ENCODE data around the gene DENND2A. TPM values are rescaled to one million over a fixed set of nuclear protein-coding genes. Genes with fewer than 3 reads are reported as not detected.

Gene DENND2A
- total and polyA plus RNA-seq, 10 of the 15 experiments (the other 5 are each of a cell fraction or from before 2014, with no cell fraction given), result 0.01 TPM; not detected in 9

DNA sequence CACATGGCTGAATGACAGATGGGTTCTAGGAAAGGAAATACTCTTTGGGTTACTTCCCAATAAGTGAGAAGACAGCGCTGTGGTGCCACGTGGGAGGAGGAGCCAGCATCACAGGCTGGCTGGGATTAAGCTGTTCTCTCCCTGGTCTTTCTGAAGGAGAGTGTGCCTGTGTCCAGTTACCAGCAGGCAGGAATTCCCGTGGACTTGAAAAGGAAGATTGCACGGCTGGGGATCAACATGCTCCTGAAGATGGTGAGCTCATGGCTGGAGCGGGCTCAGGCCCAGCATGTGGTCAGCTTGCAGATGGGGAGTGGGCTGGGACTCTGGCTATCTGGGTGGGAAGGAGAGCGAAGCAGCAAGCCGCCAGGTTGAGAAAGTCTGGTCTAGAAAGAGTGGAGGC lies 40.3 kb upstream of the DENND2A start:
- no peaks in the 10 kb centered on the region for H3K9me3 ChIP-seq (replicated peaks; ENCODE audit: control insufficient read depth, insufficient read depth, low read length)
- no peak for DNase-seq (ENCODE audit: low read depth, low spot score)
- no peaks in the 10 kb centered on the region for H3K27me3 ChIP-seq (replicated peaks in 1 of 2; ENCODE audit: control insufficient read depth in 2 of 2, insufficient read depth in 2 of 2, low read length in 1 of 2)
- no peaks in the 10 kb centered on the region for H4K20me1 ChIP-seq (ENCODE audit: control insufficient read depth, insufficient read depth)
- in situ Hi-C loops (cut with MboI), result no loop called here
- ChIA-PET CTCF (no interaction called here), SMC1A (ENCODE audit: uncharacterized antibody, unreplicated experiment) (no interaction called here), POLR2A (no interaction called here), RAD21 (ENCODE audit: unreplicated experiment) (interaction anchor here (0.7 kb wide), 1 partner anchor 169 kb away, joined by 3 read pairs; no protein-coding TSS in a partner anchor)
- FAIRE-seq, result no peak
- WGBS (ENCODE audit: insufficient coverage, insufficient replicate concordance, low lambda C conversion rate, missing lambda C conversion rate), result 97% methylated on average over 7 of the region's 7 CpGs
- H3K9ac ChIP-seq (ENCODE audit: control insufficient read depth, insufficient read depth, low read length), result no peak overlapping the region
- H3K36me3 ChIP-seq (ENCODE audit: control insufficient read depth in 2 of 2, insufficient read depth in 2 of 2, low read length in 1 of 2), result peaks cover 0 to 4% of the 10 kb centered on the region in 2 experiments; a peak in 1 of 4 replicates
- no peak overlapping the region for H2AFZ ChIP-seq (ENCODE audit: control insufficient read depth, low read depth, low read length)
- H3K4me1 ChIP-seq (ENCODE audit: control insufficient read depth, insufficient read depth, low read length), result peaks cover 7% of the 10 kb centered on the region; the same call in 1 of the 2 replicates
- H3K79me2 ChIP-seq (ENCODE audit: control insufficient read depth, insufficient read depth, low read length), result no peaks in the 10 kb centered on the region
- no TSS peak for BruUV-seq (replicated peaks)
- H3K4me3 ChIP-seq, result no peak overlapping the region
- intact Hi-C loops (cut with micrococcal nuclease; ENCODE audit: unreplicated experiment), result no loop called here
- no peak overlapping the region for H3K4me2 ChIP-seq (ENCODE audit: control insufficient read depth, insufficient read depth)
- ATAC-seq, result no peak
- no peak overlapping the region for H3K27ac ChIP-seq (ENCODE audit: control insufficient read depth, insufficient read depth)
- TF ChIP-seq KAT2A (conservative IDR thresholded peaks at IDR 0.05; ENCODE audit: control insufficient read depth, low read depth, low read length) (no peak), USF1 (IDR thresholded peaks at IDR 0.05; ENCODE audit: borderline replicate concordance, extremely low read length, insufficient read depth, low read depth, low read length) (no peak), BMI1 (IDR thresholded peaks at IDR 0.05; ENCODE audit: borderline replicate concordance) (no peak), RELB (IDR thresholded peaks at IDR 0.05; ENCODE audit: low read depth) (no peak), ZSCAN29 (IDR thresholded peaks at IDR 0.05) (no peak), CEBPB (IDR thresholded peaks at IDR 0.05; ENCODE audit: borderline replicate concordance in 1 of 2, low read depth in 2 of 2, low read length in 2 of 2) (no peak), FOXK2 (IDR thresholded peaks at IDR 0.05) (no peak), PRDM15 (CRISPR knock-in tag; IDR thresholded peaks at IDR 0.05) (no peak), RCOR1 (conservative IDR thresholded peaks at IDR 0.05; ENCODE audit: low read depth, low read length) (no peak), CBX3 (IDR thresholded peaks at IDR 0.05; ENCODE audit: borderline replicate concordance, low read depth) (no peak)
- TF ChIP-seq, protein P1, sequence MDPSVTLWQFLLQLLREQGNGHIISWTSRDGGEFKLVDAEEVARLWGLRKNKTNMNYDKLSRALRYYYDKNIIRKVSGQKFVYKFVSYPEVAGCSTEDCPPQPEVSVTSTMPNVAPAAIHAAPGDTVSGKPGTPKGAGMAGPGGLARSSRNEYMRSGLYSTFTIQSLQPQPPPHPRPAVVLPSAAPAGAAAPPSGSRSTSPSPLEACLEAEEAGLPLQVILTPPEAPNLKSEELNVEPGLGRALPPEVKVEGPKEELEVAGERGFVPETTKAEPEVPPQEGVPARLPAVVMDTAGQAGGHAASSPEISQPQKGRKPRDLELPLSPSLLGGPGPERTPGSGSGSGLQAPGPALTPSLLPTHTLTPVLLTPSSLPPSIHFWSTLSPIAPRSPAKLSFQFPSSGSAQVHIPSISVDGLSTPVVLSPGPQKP (IDR thresholded peaks at IDR 0.05; ENCODE audit: low read depth, low read length), result no peak
- TF ChIP-seq, protein P2, sequence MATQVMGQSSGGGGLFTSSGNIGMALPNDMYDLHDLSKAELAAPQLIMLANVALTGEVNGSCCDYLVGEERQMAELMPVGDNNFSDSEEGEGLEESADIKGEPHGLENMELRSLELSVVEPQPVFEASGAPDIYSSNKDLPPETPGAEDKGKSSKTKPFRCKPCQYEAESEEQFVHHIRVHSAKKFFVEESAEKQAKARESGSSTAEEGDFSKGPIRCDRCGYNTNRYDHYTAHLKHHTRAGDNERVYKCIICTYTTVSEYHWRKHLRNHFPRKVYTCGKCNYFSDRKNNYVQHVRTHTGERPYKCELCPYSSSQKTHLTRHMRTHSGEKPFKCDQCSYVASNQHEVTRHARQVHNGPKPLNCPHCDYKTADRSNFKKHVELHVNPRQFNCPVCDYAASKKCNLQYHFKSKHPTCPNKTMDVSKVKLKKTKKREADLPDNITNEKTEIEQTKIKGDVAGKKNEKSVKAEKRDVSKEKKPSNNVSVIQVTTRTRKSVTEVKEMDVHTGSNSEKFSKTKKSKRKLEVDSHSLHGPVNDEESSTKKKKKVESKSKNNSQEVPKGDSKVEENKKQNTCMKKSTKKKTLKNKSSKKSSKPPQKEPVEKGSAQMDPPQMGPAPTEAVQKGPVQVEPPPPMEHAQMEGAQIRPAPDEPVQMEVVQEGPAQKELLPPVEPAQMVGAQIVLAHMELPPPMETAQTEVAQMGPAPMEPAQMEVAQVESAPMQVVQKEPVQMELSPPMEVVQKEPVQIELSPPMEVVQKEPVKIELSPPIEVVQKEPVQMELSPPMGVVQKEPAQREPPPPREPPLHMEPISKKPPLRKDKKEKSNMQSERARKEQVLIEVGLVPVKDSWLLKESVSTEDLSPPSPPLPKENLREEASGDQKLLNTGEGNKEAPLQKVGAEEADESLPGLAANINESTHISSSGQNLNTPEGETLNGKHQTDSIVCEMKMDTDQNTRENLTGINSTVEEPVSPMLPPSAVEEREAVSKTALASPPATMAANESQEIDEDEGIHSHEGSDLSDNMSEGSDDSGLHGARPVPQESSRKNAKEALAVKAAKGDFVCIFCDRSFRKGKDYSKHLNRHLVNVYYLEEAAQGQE (IDR thresholded peaks at IDR 0.05; ENCODE audit: low read depth, low read length), result no peak

All from GM12878 (cell line).